Uterus (tissue), 2 donors: ENCODE measurements around the gene CFAP97D1.

Experiments
- POLR2A ChIP-seq, 2 donors: fragments of 450-650 bp; IDR thresholded peaks; one replicate each; pipeline ENCODE4 v1.6.1; 2016; ENCODE audit warnings: antibody characterized with exemption in 2 of 2, mild to moderate bottlenecking in 1 of 2, moderate library complexity in 1 of 2
- TF ChIP-seq, protein P1 (sequence below), 4 experiments: fragments of 200-600 bp in 2 of 4; fragments of 450-650 bp in 2 of 4; sonication (generic) in 2 of 4; IDR thresholded peaks; one replicate each; pipeline ENCODE4 v1.5.1; 2016 to 2019; ENCODE audit warnings: antibody characterized with exemption in 4 of 4, mild to moderate bottlenecking in 2 of 4, moderate library complexity in 1 of 4

DNA sequence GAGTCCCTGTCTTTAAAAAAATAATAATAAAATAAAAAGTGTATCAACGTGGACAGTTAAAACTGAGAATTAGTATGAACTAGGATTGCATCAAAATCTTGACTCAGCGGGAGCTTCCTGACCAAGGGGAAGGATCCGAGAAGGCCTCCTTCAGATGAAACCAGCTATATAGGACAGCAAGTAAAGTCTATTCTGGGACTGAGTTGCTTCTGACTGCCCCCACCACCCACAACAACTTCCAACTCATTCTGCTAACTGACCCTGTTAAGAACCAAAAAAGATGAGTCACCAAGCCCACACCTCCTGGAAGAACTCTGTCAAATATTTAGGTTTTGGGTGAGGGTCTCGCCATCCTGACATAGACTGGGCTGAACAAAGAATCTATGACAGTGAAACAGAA, 27.8 kb downstream of the CFAP97D1 start:
- TF ChIP-seq, protein P1, sequence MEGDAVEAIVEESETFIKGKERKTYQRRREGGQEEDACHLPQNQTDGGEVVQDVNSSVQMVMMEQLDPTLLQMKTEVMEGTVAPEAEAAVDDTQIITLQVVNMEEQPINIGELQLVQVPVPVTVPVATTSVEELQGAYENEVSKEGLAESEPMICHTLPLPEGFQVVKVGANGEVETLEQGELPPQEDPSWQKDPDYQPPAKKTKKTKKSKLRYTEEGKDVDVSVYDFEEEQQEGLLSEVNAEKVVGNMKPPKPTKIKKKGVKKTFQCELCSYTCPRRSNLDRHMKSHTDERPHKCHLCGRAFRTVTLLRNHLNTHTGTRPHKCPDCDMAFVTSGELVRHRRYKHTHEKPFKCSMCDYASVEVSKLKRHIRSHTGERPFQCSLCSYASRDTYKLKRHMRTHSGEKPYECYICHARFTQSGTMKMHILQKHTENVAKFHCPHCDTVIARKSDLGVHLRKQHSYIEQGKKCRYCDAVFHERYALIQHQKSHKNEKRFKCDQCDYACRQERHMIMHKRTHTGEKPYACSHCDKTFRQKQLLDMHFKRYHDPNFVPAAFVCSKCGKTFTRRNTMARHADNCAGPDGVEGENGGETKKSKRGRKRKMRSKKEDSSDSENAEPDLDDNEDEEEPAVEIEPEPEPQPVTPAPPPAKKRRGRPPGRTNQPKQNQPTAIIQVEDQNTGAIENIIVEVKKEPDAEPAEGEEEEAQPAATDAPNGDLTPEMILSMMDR (IDR thresholded peaks at IDR 0.05), result no peak
- no peak for TF ChIP-seq POLR2A (IDR thresholded peaks at IDR 0.05)
